SK-N-SH treated with all-trans-retinoic acid at 6 μM for 48 hours (cell line): ENCODE data around the gene SEC23A.

ENCODE experiments used
- ARNTL ChIP-seq: fragments of 450-650 bp; formaldehyde crosslinking; IDR thresholded peaks from 2 replicates; pipeline ENCODE4 v1.5.0; 2020; ENCODE audit warnings: low read depth, mild to moderate bottlenecking, moderate library complexity, borderline replicate concordance
- CREB5 ChIP-seq: fragments of 250-450 bp; sonication (Bioruptor Pico); IDR thresholded peaks from 2 replicates; pipeline ENCODE4 v1.5.1; 2020; ENCODE audit warnings: low read depth, mild to moderate bottlenecking, moderate library complexity
- CSRNP3 ChIP-seq: fragments of 250-450 bp; sonication (Bioruptor Pico); IDR thresholded peaks from 2 replicates; pipeline ENCODE4 v1.5.1; 2021; ENCODE audit warnings: mild to moderate bottlenecking, moderate library complexity
- ESRRG ChIP-seq: fragments of 250-450 bp; sonication (Bioruptor Pico); IDR thresholded peaks from 2 replicates; pipeline ENCODE4 v1.6.1; 2021; ENCODE audit warnings: mild to moderate bottlenecking
- OSR1 ChIP-seq: fragments of 250-450 bp; sonication (Bioruptor Pico); IDR thresholded peaks from 2 replicates; pipeline ENCODE4 v1.8.0; 2022; ENCODE audit warnings: moderate library complexity, mild to moderate bottlenecking, inconsistent platforms
- PATZ1 ChIP-seq: fragments of 250-450 bp; sonication (Bioruptor Pico); IDR thresholded peaks from 2 replicates; pipeline ENCODE4 v1.8.0; 2020; ENCODE audit warnings: mild to moderate bottlenecking, moderate library complexity, borderline replicate concordance
- TCF4 ChIP-seq: fragments of 250-450 bp; sonication (Bioruptor Pico); IDR thresholded peaks from 2 replicates; pipeline ENCODE4 v1.8.0; 2021; ENCODE audit warnings: mild to moderate bottlenecking, moderate library complexity, borderline replicate concordance
- ZC3H10 ChIP-seq: fragments of 250-450 bp; sonication (Bioruptor Pico); IDR thresholded peaks from 2 replicates; pipeline ENCODE4 v1.5.1; 2021; ENCODE audit warnings: mild to moderate bottlenecking, moderate library complexity

DNA sequence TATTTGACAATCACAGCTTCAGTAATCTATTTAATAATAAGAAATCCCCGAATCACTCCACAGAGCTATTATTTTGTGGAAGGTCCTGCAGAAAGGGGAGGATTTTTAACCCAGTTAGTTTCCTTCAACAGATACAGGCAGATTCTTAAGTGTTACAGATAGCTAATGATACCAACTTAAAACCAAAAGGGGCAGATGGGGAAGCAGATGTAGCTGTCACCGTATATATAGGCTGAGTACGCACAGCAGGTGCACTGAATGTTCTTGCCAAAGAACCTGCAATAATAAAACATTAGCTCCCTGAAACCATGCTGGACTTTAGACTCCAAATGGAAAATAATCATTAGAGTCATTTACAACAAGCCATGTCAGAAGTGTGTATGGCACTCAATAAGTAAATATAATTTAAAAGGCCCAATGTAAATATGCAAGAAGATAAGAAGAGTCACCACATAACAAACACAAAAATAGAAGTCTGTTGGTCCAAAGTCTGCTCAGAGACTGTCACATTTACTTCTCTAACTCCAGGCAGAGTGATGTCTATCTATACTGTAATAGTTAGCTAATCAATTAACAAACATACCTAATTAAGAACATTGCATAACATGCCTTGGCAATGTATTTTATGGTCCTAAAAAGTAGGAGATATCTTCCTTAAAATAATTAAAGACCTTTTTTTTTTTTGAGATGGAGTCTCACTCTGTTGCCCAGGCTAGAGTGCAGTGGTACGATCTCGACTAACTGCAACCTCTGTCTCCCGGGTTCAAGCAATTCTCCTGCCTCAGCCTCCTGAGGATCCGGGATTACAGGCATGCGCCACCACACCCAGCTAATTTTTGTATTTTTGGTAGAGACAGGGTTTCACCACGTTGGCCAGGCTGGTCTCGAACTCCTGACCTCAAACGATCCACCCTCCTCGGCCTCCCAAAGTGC, 78.8 kb downstream of the SEC23A start:
- TF ChIP-seq TCF4 (CRISPR knock-in tag) = no peak
- TF ChIP-seq CSRNP3 (CRISPR knock-in tag) = no peak
- TF ChIP-seq PATZ1 = no peak
- no peak for TF ChIP-seq ARNTL (CRISPR knock-in tag)
- no peak for TF ChIP-seq ESRRG (CRISPR knock-in tag)
- no peak for TF ChIP-seq ZC3H10 (CRISPR knock-in tag)
- no peak for TF ChIP-seq OSR1 (CRISPR knock-in tag)
- TF ChIP-seq CREB5 (CRISPR knock-in tag) = no peak
